Prostate gland (tissue), 2 donors: ENCODE results near the gene XK. TPM values are rescaled to one million over a fixed set of nuclear protein-coding genes. Genes with fewer than 3 reads are reported as not detected.
"Not testable (repeated sequence)": the region's sequence is repeated elsewhere in the genome, so short reads cannot be mapped to it uniquely, and the experiment has no call there.

ENCODE experiments used
- DNase-seq: peaks from one replicate; pipeline ENCODE4 v3.0.0-alpha.2; 2019; ENCODE audit warnings: low spot score
- H3K27ac ChIP-seq, 2 donors: fragments of 200-600 bp; sonication (generic); 2 replicates each; pipeline ENCODE4 v1.5.1; 2017 to 2019
- H3K27me3 ChIP-seq: fragments of 200-600 bp; sonication (generic); replicated peaks from 2 replicates; pipeline ENCODE4 v1.5.1; 2019; ENCODE audit not compliant: insufficient read depth
- H3K36me3 ChIP-seq, 2 donors: fragments of 200-600 bp; sonication (generic); 1 replicate in 1 of 2; 2 replicates in 1 of 2; pipeline versions ENCODE4 v1.5.1 to v1.8.1; 2017 to 2019
- H3K4me1 ChIP-seq: fragments of 200-600 bp; sonication (generic); replicated peaks from 2 replicates; pipeline ENCODE4 v1.5.1; 2019
- H3K4me3 ChIP-seq, 2 donors: fragments of 200-600 bp; sonication (generic); 2 replicates each; pipeline ENCODE4 v1.5.1; 2017 to 2019
- H3K9me3 ChIP-seq: fragments of 200-600 bp; sonication (generic); 2 replicates; pipeline ENCODE4 v1.5.1; 2017
- CTCF ChIP-seq, 4 experiments: fragments of 200-600 bp in 2 of 4; fragments of 450-650 bp in 2 of 4; sonication (generic) in 2 of 4; IDR thresholded peaks; 1 replicate in 3 of 4; 2 replicates in 1 of 4; pipeline ENCODE4 v1.5.1; 2016 to 2019; ENCODE audit warnings: antibody characterized with exemption in 4 of 4, mild to moderate bottlenecking in 2 of 4, moderate library complexity in 2 of 4
- POLR2A ChIP-seq: fragments of 450-650 bp; IDR thresholded peaks from one replicate; pipeline ENCODE4 v1.6.1; 2016; ENCODE audit warnings: antibody characterized with exemption, mild to moderate bottlenecking
- POLR2AphosphoS5 ChIP-seq: sonication (generic); formaldehyde crosslinking; IDR thresholded peaks from one replicate; pipeline ENCODE4 v1.6.1; 2017; ENCODE audit warnings: antibody characterized with exemption
- WGBS: methylation state at CpG from one replicate; pipeline ENCODE4 v1.1.5; 2018; 5-methylcytosine and 5-hydroxymethylcytosine counted together
- intact Hi-C: fragments of 100-400 bp; cut with DNase I; formaldehyde crosslinking; loops from one replicate; pipeline ENCODE4 v1.14.2; 2022
- total RNA-seq, 2 donors: library from RNA; depleted of rRNA; stranded (reverse); fragments of >200 nt; gene quantifications; one replicate each; pipeline ENCODE4 v1.1.0, GENCODE V29; 2016

Gene XK
- total RNA-seq, 2 donors from 2014 or later = 2.6 to 3.2 TPM

DNA sequence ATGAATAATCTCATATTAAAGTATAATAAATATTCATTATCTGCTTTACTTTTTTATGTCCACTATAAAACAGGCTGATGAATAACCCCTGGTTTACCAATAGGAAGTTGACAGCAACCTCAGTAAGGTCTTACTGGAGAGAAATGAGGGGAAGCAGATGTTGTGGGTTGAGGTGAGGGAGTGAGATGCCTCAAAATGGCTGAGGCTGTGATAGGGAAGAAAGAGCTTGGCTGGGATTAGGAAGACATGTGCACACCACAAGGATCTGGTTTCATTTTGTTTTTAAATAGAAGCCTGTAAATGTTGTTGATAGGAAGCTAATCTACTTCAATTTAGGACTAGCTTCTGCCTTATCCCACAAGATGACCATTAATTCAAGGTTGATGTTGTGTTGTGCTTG is 79.9 kb downstream of the XK start:
- H3K4me3 ChIP-seq = no peak overlapping the region
- H3K4me1 ChIP-seq = no peaks in the 10 kb centered on the region
- no peaks in the 10 kb centered on the region for H3K27me3 ChIP-seq
- intact Hi-C loops = no loop called here
- H3K36me3 ChIP-seq = no peaks in the 10 kb centered on the region
- no peak overlapping the region for H3K27ac ChIP-seq
- DNase-seq = no peak
- TF ChIP-seq POLR2A = no peak
- no peak for TF ChIP-seq POLR2AphosphoS5
- no peak for TF ChIP-seq CTCF (IDR thresholded peaks at IDR 0.05)
- H3K9me3 ChIP-seq = no peaks in the 10 kb centered on the region

DNA sequence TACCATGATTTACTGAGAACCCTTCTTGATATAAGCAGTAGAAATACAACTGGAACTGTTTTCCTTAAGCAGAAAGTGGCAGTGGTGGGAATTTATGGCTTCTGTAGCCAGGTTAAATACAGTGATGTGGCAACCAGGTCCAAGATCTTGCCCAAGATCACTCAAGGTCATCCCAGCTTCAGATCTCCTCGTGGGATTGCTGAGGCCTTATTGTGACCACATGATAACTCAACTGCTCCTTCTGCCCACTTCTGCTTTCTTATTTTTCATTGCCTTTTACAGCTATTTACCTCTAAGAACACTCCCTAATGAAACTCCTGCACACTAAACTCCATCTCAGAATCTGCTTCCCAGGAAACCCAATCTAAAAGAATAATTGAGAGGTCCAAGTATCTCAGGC is 81.8 kb downstream of the XK start:
- 50% methylated on average over 1 of the region's 1 CpG for WGBS
- no peaks in the 10 kb centered on the region for H3K9me3 ChIP-seq
- no peak for DNase-seq
- TF ChIP-seq CTCF (IDR thresholded peaks at IDR 0.05) = no peak
- TF ChIP-seq POLR2AphosphoS5 = no peak
- no peak for TF ChIP-seq POLR2A
- intact Hi-C loops = no loop called here
- no peaks in the 10 kb centered on the region for H3K27me3 ChIP-seq
- no peaks in the 10 kb centered on the region for H3K4me1 ChIP-seq
- no peaks in the 10 kb centered on the region for H3K36me3 ChIP-seq
- H3K4me3 ChIP-seq = no peak overlapping the region
- H3K27ac ChIP-seq = no peak overlapping the region

DNA sequence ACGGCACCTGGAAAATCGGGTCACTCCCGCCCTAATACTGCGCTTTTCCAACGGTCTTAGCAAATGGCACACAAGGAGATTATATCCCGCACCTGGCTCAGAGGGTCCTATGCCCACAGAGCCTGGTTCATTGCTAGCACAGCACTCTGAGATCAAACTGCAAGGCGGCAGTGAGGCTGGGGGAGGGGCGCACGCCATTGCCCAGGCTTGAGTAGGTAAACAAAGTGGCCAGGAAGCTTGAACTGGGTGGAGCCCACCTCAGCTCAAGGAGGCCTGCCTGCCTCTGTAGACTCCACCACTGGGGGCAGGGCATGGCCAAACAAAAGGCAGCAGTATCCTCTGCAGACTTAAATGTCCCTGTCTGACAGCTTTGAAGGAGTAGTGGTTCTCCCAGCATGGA is 83.3 kb downstream of the XK start:
- H3K4me3 ChIP-seq, H3K27ac ChIP-seq, intact Hi-C loops, H3K4me1 ChIP-seq, H3K36me3 ChIP-seq, H3K9me3 ChIP-seq, DNase-seq, H3K27me3 ChIP-seq: not testable (repeated sequence)
- WGBS = 93% methylated on average over 5 of the region's 9 CpGs

- H3K27ac ChIP-seq = no peak overlapping the region
Measured at GRCh38 chrX:37776283-37776986, 90.8 kb downstream of the XK start.

GRCh38 chrX:37776987-37777325 is 91.4 kb downstream of the XK start:
- DNase-seq = no peak
- WGBS = 72% methylated on average over 2 of the region's 2 CpGs
- Histone ChIP-seq H3K27me3 (no peaks in the 10 kb centered on the region), H3K9me3 (no peaks in the 10 kb centered on the region), H3K27ac (no peak overlapping the region), H3K4me3 (no peak overlapping the region), H3K36me3 (no peaks in the 10 kb centered on the region), H3K4me1 (no peaks in the 10 kb centered on the region)
- intact Hi-C loops = no loop called here
- TF ChIP-seq POLR2AphosphoS5 (no peak), CTCF (IDR thresholded peaks at IDR 0.05) (no peak)

More at GRCh38 chrX:37776283-37776986, 90.8 kb downstream of the XK start:
- H3K27me3 ChIP-seq = no peaks in the 10 kb centered on the region
- DNase-seq = no peak
- H3K4me1 ChIP-seq = no peaks in the 10 kb centered on the region
- H3K9me3 ChIP-seq = no peaks in the 10 kb centered on the region
- TF ChIP-seq POLR2A (no peak), POLR2AphosphoS5 (no peak), CTCF (IDR thresholded peaks at IDR 0.05) (no peak)
- intact Hi-C loops = no loop called here
- H3K36me3 ChIP-seq = no peaks in the 10 kb centered on the region
- no peak overlapping the region for H3K4me3 ChIP-seq
